Aorta (tissue), 5 donors: ENCODE results near the gene C1QTNF12. TPM values are rescaled to one million over a fixed set of nuclear protein-coding genes. Genes with fewer than 3 reads are reported as not detected.
"Not testable (repeated sequence)": the region's sequence is repeated elsewhere in the genome, so short reads cannot be mapped to it uniquely, and the experiment has no call there.

Experiments used
- ATAC-seq: fragments of 200-7000 bp; cut with Tn5 transposase; one replicate; pipeline ENCODE4 v1.9.1; 2022; ENCODE audit warnings: moderate library complexity; ENCODE audit not compliant: low FRiP score
- DNase-seq, 2 donors: peaks; one replicate each; pipeline ENCODE4 v3.0.0-alpha.2; 2020
- H3K27ac ChIP-seq, 2 donors: one replicate each; pipeline ENCODE4 v1.5.1; 2013; ENCODE audit warnings: low read length in 2 of 2, mild to moderate bottlenecking in 2 of 2, moderate library complexity in 2 of 2, control low read depth in 1 of 2, inconsistent platforms in 1 of 2, low read depth in 1 of 2
- H3K27me3 ChIP-seq, 2 donors: one replicate each; pipeline ENCODE4 v1.6.1; 2013; ENCODE audit warnings: control low read depth in 1 of 2, low read length in 1 of 2, mild to moderate bottlenecking in 1 of 2, moderate library complexity in 1 of 2; ENCODE audit not compliant: insufficient read depth in 2 of 2, control insufficient read depth in 1 of 2
- H3K36me3 ChIP-seq, 2 donors: one replicate each; pipeline ENCODE4 v1.6.1; 2013; ENCODE audit warnings: control low read depth in 1 of 2, low read length in 1 of 2, mild to moderate bottlenecking in 1 of 2; ENCODE audit not compliant: insufficient read depth in 2 of 2, control insufficient read depth in 1 of 2
- H3K4me1 ChIP-seq, 2 donors: one replicate each; pipeline ENCODE4 v1.6.1; 2013; ENCODE audit warnings: low read length in 2 of 2, control low read depth in 1 of 2, mild to moderate bottlenecking in 1 of 2, moderate library complexity in 1 of 2; ENCODE audit not compliant: insufficient read depth in 2 of 2, control insufficient read depth in 1 of 2
- H3K4me3 ChIP-seq, 2 donors: one replicate each; pipeline ENCODE4 v1.5.1; 2013; ENCODE audit warnings: low read length in 2 of 2, control low read depth in 1 of 2, mild to moderate bottlenecking in 1 of 2
- H3K9me3 ChIP-seq: one replicate; pipeline ENCODE4 v1.6.1; 2013; ENCODE audit warnings: mild to moderate bottlenecking, low read length; ENCODE audit not compliant: control insufficient read depth
- WGBS, 2 donors: extraction: QIAGEN DNeasy Blood & Tissue Kit; methylation state at CpG; one replicate each; pipeline ENCODE4 v1.1.7; 2013; 5-methylcytosine and 5-hydroxymethylcytosine counted together
- intact Hi-C, 2 donors: fragments of 100-400 bp; cut with DNase I; formaldehyde crosslinking; loops; one replicate each; pipeline versions ENCODE4 v1.14.2 to v1.15.0; 2022
- microRNA-seq, 2 donors: library from miRNA; unstranded; fragments of <30 nt; microRNA quantifications; one replicate each; pipeline ENCODE4 v1.2.0, GENCODE V29; 2020
- polyA plus RNA-seq, 2 donors: library from polyadenylated mRNA; stranded (reverse); fragments of 200-250 nt; gene quantifications; one replicate each; pipeline ENCODE4 v1.2.3, GENCODE V29; 2013
- total RNA-seq, 2 donors: library from RNA; stranded (reverse); fragmentation: NEBNext Ultra II Directional; extraction: Animal tissue kit (Norgen Biotek cat#: 25700); gene quantifications; one replicate each; pipeline ENCODE4 v1.2.1, GENCODE V29; 2021
- donor health status: healthy with polysubstance abuse.
- donor health status: Bipolar disorder and iron deficiency.
- donor health status: DM: no; HTN: no; CAD: no.
- donor health status: DM: no; HTN: no; CAD: no.
- donor health status: DM: yes; HTN: yes; CAD: no.

The C1QTNF12 gene
- total and polyA plus RNA-seq, 4 donors, result 3.4 to 10.0 (median 4.1) TPM

DNA sequence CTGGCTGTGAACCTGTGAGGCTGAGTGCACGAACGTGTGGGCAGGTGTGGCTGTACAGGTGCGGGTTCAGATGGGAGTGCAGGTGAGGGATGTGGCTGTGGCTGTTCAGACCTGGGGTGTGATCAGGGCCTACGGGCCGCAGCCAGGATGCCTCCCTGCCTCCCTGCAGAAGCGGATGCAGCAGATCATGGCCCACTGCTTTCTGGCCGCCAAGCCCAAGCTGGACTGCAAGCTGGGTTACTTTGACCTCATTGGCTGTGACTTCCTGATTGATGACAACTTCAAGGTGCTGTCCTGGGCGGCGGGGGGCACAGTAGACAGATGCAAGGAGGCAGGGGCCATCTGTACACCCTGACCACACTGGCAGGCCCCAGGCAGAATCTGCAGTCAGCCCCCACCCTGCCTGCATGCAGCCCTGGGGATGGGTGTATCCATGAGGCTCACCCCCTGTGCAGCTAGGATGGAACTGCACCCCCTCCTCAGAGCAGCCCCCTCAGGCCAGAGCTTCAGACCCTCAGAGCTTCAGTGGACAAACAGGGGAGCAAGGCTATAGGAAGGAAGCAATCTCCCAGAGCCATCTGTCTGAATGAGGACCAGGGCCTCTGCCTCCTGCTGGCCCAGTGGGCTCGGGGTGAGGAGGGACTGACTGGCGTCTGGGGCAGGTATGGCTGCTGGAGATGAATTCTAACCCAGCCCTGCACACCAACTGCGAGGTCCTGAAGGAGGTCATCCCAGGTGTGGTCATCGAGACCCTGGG lies 49.9 kb downstream of the C1QTNF12 start:
- H3K36me3 ChIP-seq, result no peaks in the 10 kb centered on the region
- H3K4me1 ChIP-seq, result no peaks in the 10 kb centered on the region
- WGBS, 2 donors, result 78 to 79% methylated on average over 13 of the region's 13 CpGs
- H3K27ac ChIP-seq, result no peak overlapping the region
- intact Hi-C loops, result no loop called here
- peaks cover 3% of the 10 kb centered on the region for H3K9me3 ChIP-seq
- no peaks in the 10 kb centered on the region for H3K27me3 ChIP-seq
- no peak for ATAC-seq
- peak in 1 of 2 donors; percentile 57 for DNase-seq
- H3K4me3 ChIP-seq, result no peak overlapping the region

DNA sequence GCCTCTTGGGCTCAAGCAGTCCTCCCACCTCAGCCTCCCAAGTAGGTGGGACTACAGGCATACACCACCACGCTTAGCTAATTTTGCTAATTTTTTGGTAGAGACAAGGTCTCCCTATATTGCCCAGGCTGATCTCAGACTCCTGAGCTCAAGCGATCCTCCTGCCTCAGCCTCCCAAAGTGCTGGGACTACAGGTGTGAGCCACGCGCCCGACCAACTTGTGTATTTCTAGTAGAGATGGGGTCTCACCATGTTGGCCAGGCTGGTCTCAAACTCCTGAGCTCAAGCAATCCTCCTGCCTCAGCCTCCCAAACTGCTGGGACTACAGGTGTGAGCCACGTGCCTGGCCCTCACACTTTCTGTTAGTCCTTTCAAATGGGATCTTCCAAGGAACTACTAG lies 50.8 kb downstream of the C1QTNF12 start:
- 82 to 96% methylated on average over 6 of the region's 6 CpGs for WGBS, 2 donors
- H3K27me3 ChIP-seq, H3K9me3 ChIP-seq, H3K27ac ChIP-seq, H3K36me3 ChIP-seq, H3K4me3 ChIP-seq, H3K4me1 ChIP-seq, intact Hi-C loops, ATAC-seq: not testable (repeated sequence)
- peak; percentile 24 to 54 for DNase-seq

DNA sequence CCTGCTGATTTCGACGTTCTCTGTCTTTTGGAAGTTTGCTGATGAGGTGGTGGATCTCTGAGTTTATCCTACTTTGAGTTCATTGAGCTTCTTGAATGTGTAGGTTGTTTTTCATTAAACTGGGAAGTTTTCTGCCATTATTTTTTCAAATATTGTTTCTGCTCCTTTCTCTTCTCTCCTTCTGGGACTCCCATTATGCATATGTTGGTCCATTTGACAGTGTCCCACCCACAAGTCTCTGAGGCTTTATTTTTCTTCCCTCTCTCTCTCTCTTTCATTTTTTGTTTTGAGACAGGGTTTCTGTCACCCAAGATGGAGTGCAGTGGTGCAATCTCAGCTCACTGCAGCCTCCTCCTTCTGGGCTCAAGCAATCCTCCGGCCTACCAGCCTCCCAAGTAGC lies 51.8 kb downstream of the C1QTNF12 start:
- no peaks in the 10 kb centered on the region for H3K27me3 ChIP-seq
- no peaks in the 10 kb centered on the region for H3K36me3 ChIP-seq
- H3K4me3 ChIP-seq, result no peak overlapping the region
- intact Hi-C loops, result no loop called here
- 85 to 88% methylated on average over 3 of the region's 3 CpGs for WGBS, 2 donors
- H3K9me3 ChIP-seq, result peaks cover 3% of the 10 kb centered on the region
- no peak overlapping the region for H3K27ac ChIP-seq
- DNase-seq, result peak in 1 of 2 donors; percentile 8
- ATAC-seq, result no peak
- no peaks in the 10 kb centered on the region for H3K4me1 ChIP-seq

Small RNA genes within 50 kb of the gene (microRNA-seq; reads per million reads assigned to microRNA genes)
- gene MIR6726, result 0.99 to 1.2 reads per million in 2 donors

Other genes with a start within 250 kb of the C1QTNF12 start
- gene HES4, start 246.6 kb downstream of the C1QTNF12 start, total RNA-seq, result 10 to 100 TPM; 31.3 to 47.5 TPM
- 10 to 100 TPM in 1 of 2 donors, 1 to 10 TPM in 1; 3.6 to 82.3 TPM for gene HES4, start 246.6 kb downstream of the C1QTNF12 start, polyA plus RNA-seq
- 10 to 100 TPM; 34.4 to 40.8 TPM for gene ISG15, start 233.2 kb downstream of the C1QTNF12 start, total RNA-seq
- gene ISG15, start 233.2 kb downstream of the C1QTNF12 start, polyA plus RNA-seq, result 100 to 1,000 TPM in 1 of 2 donors, 10 to 100 TPM in 1; 79.5 to 104 TPM
- 10 to 100 TPM; 25.1 to 38.6 TPM for gene AGRN, start 226.6 kb downstream of the C1QTNF12 start, total RNA-seq
- 10 to 100 TPM in 1 of 2 donors, 1 to 10 TPM in 1; 4.3 to 20.1 TPM for gene AGRN, start 226.6 kb downstream of the C1QTNF12 start, polyA plus RNA-seq
- gene RNF223, start 172.4 kb downstream of the C1QTNF12 start, total RNA-seq, result not detected
- not detected for gene RNF223, start 172.4 kb downstream of the C1QTNF12 start, polyA plus RNA-seq
- 10 to 100 TPM in 1 of 2 donors, 1 to 10 TPM in 1; 9.3 to 13.6 TPM for gene C1orf159, start 130.6 kb downstream of the C1QTNF12 start, total RNA-seq
- 10 to 100 TPM in 1 of 2 donors, 1 to 10 TPM in 1; 4.0 to 35.4 TPM for gene C1orf159, start 130.6 kb downstream of the C1QTNF12 start, polyA plus RNA-seq
- gene TTLL10, start 72.8 kb downstream of the C1QTNF12 start, total RNA-seq, result under 1 TPM in 1 of 2 donors, not detected in 1; 0.15 TPM
- not detected for gene TTLL10, start 72.8 kb downstream of the C1QTNF12 start, polyA plus RNA-seq
- gene TNFRSF18, start 40.1 kb downstream of the C1QTNF12 start, total RNA-seq, result 1 to 10 TPM; 1.0 to 1.1 TPM
- 1 to 10 TPM in 1 of 2 donors, not detected in 1; 1.3 TPM for gene TNFRSF18, start 40.1 kb downstream of the C1QTNF12 start, polyA plus RNA-seq
- gene TNFRSF4, start 32.6 kb downstream of the C1QTNF12 start, total RNA-seq, result 1 to 10 TPM; 1.6 to 3.5 TPM
- gene TNFRSF4, start 32.6 kb downstream of the C1QTNF12 start, polyA plus RNA-seq, result 1 to 10 TPM in 1 of 2 donors, not detected in 1; 1.0 TPM
- 100 to 1,000 TPM; 138 to 140 TPM for gene SDF4, start 14.7 kb downstream of the C1QTNF12 start, total RNA-seq
- 100 to 1,000 TPM in 1 of 2 donors, 10 to 100 TPM in 1; 73.3 to 158 TPM for gene SDF4, start 14.7 kb downstream of the C1QTNF12 start, polyA plus RNA-seq
- gene B3GALT6, start 14.5 kb downstream of the C1QTNF12 start, total RNA-seq, result 10 to 100 TPM; 11.3 to 12.8 TPM
- gene B3GALT6, start 14.5 kb downstream of the C1QTNF12 start, polyA plus RNA-seq, result 1 to 10 TPM; 2.5 to 9.3 TPM
- gene UBE2J2, start 27.1 kb upstream of the C1QTNF12 start, total RNA-seq, result 10 to 100 TPM; 46.9 to 49.4 TPM
- gene UBE2J2, start 27.1 kb upstream of the C1QTNF12 start, polyA plus RNA-seq, result 10 to 100 TPM; 17.2 to 49.3 TPM
- gene SCNN1D, start 33.7 kb upstream of the C1QTNF12 start, total RNA-seq, result 1 to 10 TPM; 3.5 to 8.2 TPM
- 10 to 100 TPM in 1 of 2 donors, 1 to 10 TPM in 1; 7.9 to 24.1 TPM for gene SCNN1D, start 33.7 kb upstream of the C1QTNF12 start, polyA plus RNA-seq
- gene ACAP3, start 61.2 kb upstream of the C1QTNF12 start, total RNA-seq, result 10 to 100 TPM; 25.0 to 69.2 TPM
- gene ACAP3, start 61.2 kb upstream of the C1QTNF12 start, polyA plus RNA-seq, result 10 to 100 TPM; 10.6 to 63.9 TPM
- 10 to 100 TPM in 1 of 2 donors, 1 to 10 TPM in 1; 7.4 to 12.6 TPM for gene PUSL1, start 61.9 kb upstream of the C1QTNF12 start, total RNA-seq
- gene PUSL1, start 61.9 kb upstream of the C1QTNF12 start, polyA plus RNA-seq, result 10 to 100 TPM in 1 of 2 donors, 1 to 10 TPM in 1; 5.8 to 13.7 TPM
- 100 to 1,000 TPM; 114 to 121 TPM for gene INTS11, start 77.9 kb upstream of the C1QTNF12 start, total RNA-seq
- 100 to 1,000 TPM in 1 of 2 donors, 10 to 100 TPM in 1; 48.0 to 995 TPM for gene INTS11, start 77.9 kb upstream of the C1QTNF12 start, polyA plus RNA-seq
- 10 to 100 TPM; 13.9 to 16.4 TPM for gene CPTP, start 78.1 kb upstream of the C1QTNF12 start, total RNA-seq
- 10 to 100 TPM; 12.9 to 14.9 TPM for gene CPTP, start 78.1 kb upstream of the C1QTNF12 start, polyA plus RNA-seq
- under 1 TPM; 0.24 to 0.36 TPM for gene TAS1R3, start 84.6 kb upstream of the C1QTNF12 start, total RNA-seq
- gene TAS1R3, start 84.6 kb upstream of the C1QTNF12 start, polyA plus RNA-seq, result under 1 TPM; 0.25 to 0.31 TPM
- 10 to 100 TPM; 48.7 to 53.7 TPM for gene DVL1, start 102.7 kb upstream of the C1QTNF12 start, total RNA-seq
- 10 to 100 TPM; 21.2 to 71.9 TPM for gene DVL1, start 102.7 kb upstream of the C1QTNF12 start, polyA plus RNA-seq
- 100 to 1,000 TPM; 105 to 221 TPM for gene MXRA8, start 111.8 kb upstream of the C1QTNF12 start, total RNA-seq
- 100 to 1,000 TPM in 1 of 2 donors, 10 to 100 TPM in 1; 52.3 to 364 TPM for gene MXRA8, start 111.8 kb upstream of the C1QTNF12 start, polyA plus RNA-seq
- 10 to 100 TPM; 59.6 to 65.6 TPM for gene AURKAIP1, start 128.5 kb upstream of the C1QTNF12 start, total RNA-seq
- 100 to 1,000 TPM; 119 to 154 TPM for gene AURKAIP1, start 128.5 kb upstream of the C1QTNF12 start, polyA plus RNA-seq
- 100 to 1,000 TPM; 153 to 246 TPM for gene CCNL2, start 152.6 kb upstream of the C1QTNF12 start, total RNA-seq
- 100 to 1,000 TPM in 1 of 2 donors, 10 to 100 TPM in 1; 34.6 to 409 TPM for gene CCNL2, start 152.6 kb upstream of the C1QTNF12 start, polyA plus RNA-seq
- gene MRPL20, start 160.6 kb upstream of the C1QTNF12 start, total RNA-seq, result 10 to 100 TPM; 69.7 to 70.2 TPM
- 100 to 1,000 TPM; 144 to 184 TPM for gene MRPL20, start 160.6 kb upstream of the C1QTNF12 start, polyA plus RNA-seq
- 1 to 10 TPM; 1.5 to 6.9 TPM for gene ANKRD65, start 174.6 kb upstream of the C1QTNF12 start, total RNA-seq
- under 1 TPM in 1 of 2 donors, not detected in 1; 0.13 TPM for gene ANKRD65, start 174.6 kb upstream of the C1QTNF12 start, polyA plus RNA-seq
- gene VWA1, start 189.0 kb upstream of the C1QTNF12 start, total RNA-seq, result 10 to 100 TPM; 35.6 to 86.5 TPM
- gene VWA1, start 189.0 kb upstream of the C1QTNF12 start, polyA plus RNA-seq, result 1 to 10 TPM in 1 of 2 donors, under 1 TPM in 1; 0.13 to 4.5 TPM
- gene ATAD3C, start 203.0 kb upstream of the C1QTNF12 start, total RNA-seq, result 1 to 10 TPM in 1 of 2 donors, under 1 TPM in 1; 0.42 to 5.5 TPM
- under 1 TPM in 1 of 2 donors, not detected in 1; 0.08 TPM for gene ATAD3C, start 203.0 kb upstream of the C1QTNF12 start, polyA plus RNA-seq
- 10 to 100 TPM in 1 of 2 donors, 1 to 10 TPM in 1; 8.1 to 21.5 TPM for gene ATAD3B, start 225.0 kb upstream of the C1QTNF12 start, total RNA-seq
- gene ATAD3B, start 225.0 kb upstream of the C1QTNF12 start, polyA plus RNA-seq, result 10 to 100 TPM in 1 of 2 donors, 1 to 10 TPM in 1; 6.1 to 44.8 TPM